HG02970 (cell line): ENCODE results near the gene MIGA2.

Experiments
- ATAC-seq: cut with Tn5 transposase; IDR thresholded peaks from one replicate; pipeline ENCODE4 v1.9.1; 2021; ENCODE audit warnings: mild to moderate bottlenecking, moderate library complexity, moderate number of reproducible peaks; ENCODE audit not compliant: unreplicated experiment, low FRiP score

Gene MIGA2

GRCh38 chr9:129010267-129010975 is 26.0 kb upstream of the MIGA2 start:
- no peak for ATAC-seq

DNA sequence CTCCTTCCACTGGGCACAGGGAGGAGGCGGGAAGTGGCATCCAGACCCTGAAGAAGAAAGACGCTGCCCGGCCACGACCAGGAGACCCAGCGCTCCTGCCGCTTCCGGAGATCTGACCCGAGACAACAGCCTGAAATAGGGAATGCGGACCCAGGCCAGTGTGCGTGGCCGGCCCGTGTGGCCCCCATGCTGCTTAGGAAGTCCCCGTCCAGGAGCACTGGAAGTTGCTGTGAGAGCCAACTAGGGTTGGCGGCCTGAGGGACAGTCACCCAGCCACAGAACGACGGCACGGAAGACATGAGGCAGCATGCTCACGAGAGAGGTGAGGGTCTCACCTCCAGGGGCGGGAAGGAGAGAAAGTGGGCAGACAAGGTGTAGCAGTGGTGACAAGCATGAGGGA is 25.3 kb upstream of the MIGA2 start:
- no peak for ATAC-seq

DNA sequence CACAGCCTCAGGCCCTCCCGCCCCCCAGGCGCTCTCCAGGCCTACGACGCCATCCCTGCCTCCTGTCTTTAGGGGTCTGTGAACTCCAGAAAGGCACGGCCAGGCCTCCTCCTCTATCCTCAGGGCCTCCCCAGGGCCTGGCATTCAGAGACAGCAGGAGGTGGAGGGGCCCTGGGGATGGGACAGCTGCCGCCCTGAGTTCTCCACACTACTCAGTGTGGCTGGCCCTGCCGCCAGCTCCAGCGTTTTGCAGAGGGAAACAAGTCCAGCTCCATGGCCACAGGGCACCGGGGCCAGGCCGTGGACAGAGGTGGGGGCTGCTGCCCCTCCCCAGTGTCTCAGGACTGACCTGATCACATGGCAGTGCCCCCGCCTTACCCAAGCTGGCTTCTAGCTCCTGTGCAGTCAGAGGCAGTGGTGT is 24.7 kb upstream of the MIGA2 start:
- ATAC-seq = no peak

- no peak for ATAC-seq
Observed at GRCh38 chr9:129012343-129012742, 24.1 kb upstream of the MIGA2 start.

- no peak for ATAC-seq
Observed at GRCh38 chr9:129012893-129013448, 23.5 kb upstream of the MIGA2 start.

- ATAC-seq = no peak
Observed at GRCh38 chr9:129013674-129014073, 22.8 kb upstream of the MIGA2 start.

DNA sequence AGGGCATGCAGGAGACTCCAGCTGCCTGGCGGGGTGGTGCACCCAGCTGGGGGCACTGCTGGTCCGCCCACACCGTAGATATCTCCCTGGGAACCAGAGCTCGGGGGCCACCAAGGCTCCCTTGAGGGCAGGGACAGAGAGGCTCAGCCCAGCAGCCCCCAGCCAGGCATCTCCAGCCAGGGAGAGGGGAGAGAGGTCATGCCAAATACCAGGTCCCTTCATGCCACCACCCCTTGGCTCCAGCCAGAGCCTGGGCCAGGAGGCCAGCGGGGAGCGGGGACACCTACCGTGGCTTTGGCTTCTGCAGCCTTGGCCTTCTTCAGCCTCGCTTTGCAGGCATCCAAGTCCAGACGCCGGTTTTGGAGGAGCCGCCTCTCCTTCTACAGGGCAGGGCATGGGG is 22.3 kb upstream of the MIGA2 start:
- no peak for ATAC-seq

GRCh38 chr9:129014608-129015007 is 21.8 kb upstream of the MIGA2 start:
- no peak for ATAC-seq

GRCh38 chr9:129021091-129021490 is 15.3 kb upstream of the MIGA2 start:
- peak; percentile 52 for ATAC-seq

DNA sequence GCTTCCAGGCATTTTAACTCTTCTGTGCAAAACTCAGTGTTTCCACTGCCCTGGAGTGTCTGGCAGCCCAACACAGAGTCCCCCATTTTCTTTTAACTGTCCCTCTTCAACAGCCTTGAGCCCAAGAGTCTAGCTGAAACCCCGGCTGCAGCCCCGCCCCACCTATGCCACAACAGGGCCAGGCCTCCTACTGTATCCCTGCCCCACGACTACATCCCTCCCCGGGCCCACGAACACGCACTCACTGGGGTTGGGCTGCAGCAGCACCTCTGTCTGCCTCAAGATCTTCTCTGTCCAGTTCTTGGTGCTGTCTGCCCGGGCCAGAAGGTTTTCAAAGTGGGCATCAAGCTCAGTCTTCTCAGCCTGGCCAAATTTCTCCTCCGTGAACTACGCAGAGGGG is 14.4 kb upstream of the MIGA2 start:
- ATAC-seq = no peak

DNA sequence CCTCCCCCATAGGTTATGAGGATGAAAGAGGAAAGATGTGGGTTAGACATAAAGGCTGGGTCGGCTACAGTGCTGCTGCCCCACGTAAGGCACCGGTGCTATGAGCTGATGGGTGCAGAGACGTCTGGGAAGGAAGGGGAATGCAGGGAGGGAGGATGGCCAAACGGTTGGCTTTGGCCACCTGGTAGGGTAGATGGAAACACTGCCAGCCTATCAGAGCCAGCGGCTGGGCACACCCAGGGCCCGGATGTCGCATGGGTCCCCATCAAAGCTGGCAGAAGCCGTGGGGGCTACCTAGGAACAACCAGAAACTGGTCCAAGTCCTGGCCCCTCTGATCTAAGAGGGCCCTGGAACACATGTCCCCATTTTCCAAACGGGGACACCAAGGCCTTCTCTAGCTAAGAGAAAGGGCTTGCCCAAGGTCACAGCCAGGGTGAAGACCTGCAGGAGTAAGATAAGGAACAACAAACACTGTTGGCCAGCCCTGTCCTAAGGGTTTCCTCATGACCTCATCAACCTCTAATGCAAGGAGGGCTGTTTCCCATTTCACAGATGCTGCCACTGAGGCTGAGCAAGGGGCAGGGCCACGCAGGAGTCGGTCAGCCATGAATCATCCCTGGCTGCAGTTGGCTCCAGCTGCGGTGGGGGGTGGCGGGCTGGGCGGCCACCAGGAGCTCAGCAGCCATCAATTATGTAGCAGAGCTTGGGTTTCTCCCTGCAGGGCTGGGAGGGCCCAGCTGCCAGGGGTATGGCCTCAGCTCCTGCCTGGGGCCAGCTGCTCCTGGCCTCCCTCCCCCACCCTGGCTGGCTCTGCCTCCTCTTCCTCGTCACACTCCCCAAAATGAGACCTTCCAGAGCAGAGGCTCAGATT is 13.2 kb upstream of the MIGA2 start:
- ATAC-seq = no peak

DNA sequence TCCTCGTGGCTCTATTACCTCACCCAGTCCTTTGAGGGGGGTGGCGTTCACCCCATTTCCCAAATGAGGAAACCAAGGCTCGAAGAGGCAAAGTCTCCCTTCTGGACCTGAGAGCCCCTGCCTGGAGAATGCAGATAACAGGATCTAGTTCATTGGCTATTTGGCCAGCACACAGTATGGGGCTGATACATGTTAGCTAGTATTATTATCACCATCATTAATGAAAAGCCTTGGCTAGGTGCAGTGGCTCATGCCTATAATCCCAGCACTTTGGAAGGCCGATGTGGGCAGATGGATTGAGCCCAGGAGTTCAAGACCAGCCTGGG is 12.6 kb upstream of the MIGA2 start:
- ATAC-seq = no peak

DNA sequence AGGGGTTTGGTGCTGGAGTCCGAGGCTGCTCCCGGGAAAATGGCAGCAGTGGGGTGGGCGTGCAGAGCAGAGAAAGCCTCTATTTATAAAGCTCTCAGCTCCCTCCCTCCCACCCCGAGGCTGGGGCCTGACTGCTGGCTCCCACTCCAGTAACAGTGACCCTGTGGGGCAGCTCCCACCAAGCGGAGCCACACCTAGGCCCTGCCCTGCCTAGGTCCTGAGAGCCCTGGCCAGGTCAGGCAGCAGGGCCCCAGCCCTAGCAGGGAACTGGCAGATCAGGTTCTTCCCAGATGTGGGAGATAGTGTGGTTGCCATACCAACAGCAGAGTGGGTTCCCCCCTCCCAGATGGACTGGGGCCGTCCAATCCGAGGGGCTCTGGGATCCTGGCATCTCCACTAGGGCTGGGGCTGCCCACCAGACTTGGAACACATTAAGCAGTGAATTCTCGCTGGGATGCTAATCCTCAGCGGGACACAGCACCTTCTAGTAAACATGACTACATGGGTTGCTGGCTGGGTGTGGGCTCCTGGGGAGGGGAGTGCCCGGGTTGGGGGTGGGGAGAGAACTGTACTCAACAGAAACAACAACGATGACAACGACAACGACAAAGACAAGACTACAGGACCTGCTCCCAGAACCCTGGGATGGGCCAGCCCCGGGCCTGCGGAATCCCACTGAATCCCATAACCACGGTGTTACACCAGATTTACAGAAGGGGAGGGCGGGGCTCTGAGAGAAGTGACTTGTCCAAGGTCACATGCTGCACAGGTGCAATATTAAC is 9.8 kb upstream of the MIGA2 start:
- no peak for ATAC-seq

DNA sequence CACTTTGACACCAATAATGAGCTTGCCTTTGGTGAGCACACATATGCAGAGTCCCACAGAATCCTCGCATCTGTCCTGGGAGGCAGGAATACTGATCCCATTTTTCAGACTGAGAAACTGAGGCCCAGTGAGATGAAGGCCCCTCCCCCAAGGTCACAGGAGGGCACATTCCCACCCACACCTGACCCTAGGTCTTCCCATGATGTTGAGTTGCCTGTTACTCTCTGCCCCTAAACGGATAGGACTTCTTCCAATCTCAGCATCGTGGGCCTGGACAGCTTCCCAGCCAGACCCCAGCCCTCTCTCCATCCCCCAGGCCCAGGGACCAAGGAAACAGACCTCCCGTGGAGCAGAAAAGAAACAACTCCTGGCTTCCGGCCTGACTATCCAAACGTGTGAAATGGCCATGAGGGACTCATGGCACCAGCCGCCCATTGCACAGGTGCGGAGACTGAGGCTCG is 9.2 kb upstream of the MIGA2 start:
- ATAC-seq = no peak

- peak; percentile 39 for ATAC-seq
Observed at GRCh38 chr9:129027685-129028191, 8.7 kb upstream of the MIGA2 start.

DNA sequence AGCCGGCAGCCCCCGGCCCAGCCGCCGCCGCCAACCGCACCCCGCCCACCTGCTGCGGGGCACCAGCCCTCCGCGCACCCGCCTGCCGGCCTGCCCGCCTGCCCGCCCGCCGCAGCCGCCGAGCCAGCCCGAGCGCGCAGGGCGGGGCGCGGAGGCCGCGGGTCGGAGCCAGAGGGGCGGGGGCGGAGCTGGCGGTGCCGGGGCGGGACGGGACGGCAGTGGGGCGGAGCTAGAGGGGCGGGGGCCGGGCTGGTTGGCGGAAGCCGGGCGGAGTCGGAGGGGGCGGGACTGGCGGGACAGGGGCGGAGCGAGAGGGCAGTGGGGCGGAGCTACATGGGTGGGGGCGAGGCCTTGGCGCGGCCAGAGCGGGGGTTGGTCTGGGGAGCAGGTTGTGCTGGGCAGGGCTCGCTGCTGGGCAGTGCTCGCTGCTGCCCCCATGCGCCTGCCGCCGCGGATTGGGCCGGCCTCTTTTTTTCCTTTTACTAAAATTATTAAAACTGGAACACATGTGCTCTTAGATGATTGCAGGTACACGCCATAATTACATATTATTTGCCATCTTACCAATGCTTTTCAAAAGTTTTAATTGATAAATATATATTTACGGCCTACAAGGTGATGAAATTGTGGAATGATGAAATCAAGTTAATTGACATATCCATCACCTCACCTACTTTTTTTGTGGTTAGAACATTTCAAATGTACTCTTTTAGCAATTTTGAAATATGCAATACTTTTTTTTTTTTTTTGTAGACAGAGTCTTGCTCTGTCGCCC is 8.0 kb upstream of the MIGA2 start, which contains the start of gene SH3GLB2:
Gene SH3GLB2, minus strand, starts transcription at position 140 of the 775 bp plus-strand sequence. CDS start 177 bp downstream, outside the sequence.
- ATAC-seq = peak; percentile 77

- no peak for ATAC-seq
Observed at GRCh38 chr9:129030191-129030590, 6.2 kb upstream of the MIGA2 start.

- no peak for ATAC-seq
Observed at GRCh38 chr9:129031514-129031913, 4.9 kb upstream of the MIGA2 start.

- no peak for ATAC-seq
Observed at GRCh38 chr9:129032541-129033159, 3.8 kb upstream of the MIGA2 start.
